HG03354 (cell line): ENCODE results near the gene CLDN2.
"Not testable (repeated sequence)": the region's sequence is repeated elsewhere in the genome, so short reads cannot be mapped to it uniquely, and the experiment has no call there.

Source experiments
- ATAC-seq: cut with Tn5 transposase; IDR thresholded peaks from one replicate; pipeline ENCODE4 v1.9.1; 2021; ENCODE audit warnings: mild to moderate bottlenecking; ENCODE audit not compliant: unreplicated experiment, poor library complexity, severe bottlenecking

CLDN2 gene

GRCh38 chrX:106954041-106954440, 33.8 kb downstream of the CLDN2 start:
- no peak for ATAC-seq

GRCh38 chrX:106955004-106955772, 35.0 kb downstream of the CLDN2 start:
- ATAC-seq = no peak

- no peak for ATAC-seq
These were observed 37.7 kb downstream of the CLDN2 start for GRCh38 chrX:106957856-106958255.

GRCh38 chrX:106959901-106960300, 39.7 kb downstream of the CLDN2 start:
- no peak for ATAC-seq

- no peak for ATAC-seq
These were observed 42.9 kb downstream of the CLDN2 start for GRCh38 chrX:106963111-106963510.

GRCh38 chrX:106964290-106964689, 44.1 kb downstream of the CLDN2 start:
- ATAC-seq = no peak

- ATAC-seq = not testable (repeated sequence)
These were observed 46.3 kb downstream of the CLDN2 start for GRCh38 chrX:106966547-106966946.

- ATAC-seq = no peak
These were observed 52.7 kb downstream of the CLDN2 start for GRCh38 chrX:106972896-106973295.

- no peak for ATAC-seq
These were observed 53.4 kb downstream of the CLDN2 start for GRCh38 chrX:106973433-106974149.

- ATAC-seq = no peak
These were observed 56.2 kb downstream of the CLDN2 start for GRCh38 chrX:106976416-106976815.
